GM23248 (cell line): ENCODE data around the gene TIPARP. TPM values are rescaled to one million over a fixed set of nuclear protein-coding genes. Genes with fewer than 3 reads are reported as not detected.

Experiments used
- DNase-seq: peaks from one replicate; pipeline ENCODE4 v3.0.0-alpha.2; 2015
- H2AFZ ChIP-seq: fragments of 200-600 bp; sonication (generic); 2 replicates; pipeline ENCODE4 v1.6.1; 2016; ENCODE audit warnings: antibody characterized with exemption
- H3F3A ChIP-seq: fragments of 200-600 bp; sonication (generic); 2 replicates; pipeline ENCODE4 v1.6.1; 2016; ENCODE audit warnings: mild to moderate bottlenecking, antibody characterized with exemption, mixed run types; ENCODE audit not compliant: insufficient read depth
- H3K27ac ChIP-seq: fragments of 200-600 bp; sonication (generic); 2 replicates; pipeline ENCODE4 v1.5.1; 2016; ENCODE audit warnings: mild to moderate bottlenecking
- H3K27me3 ChIP-seq: fragments of 200-600 bp; sonication (generic); replicated peaks from 2 replicates; pipeline ENCODE4 v1.6.1; 2016; ENCODE audit warnings: mild to moderate bottlenecking; ENCODE audit not compliant: insufficient read depth
- H3K36me3 ChIP-seq: fragments of 200-600 bp; sonication (generic); 2 replicates; pipeline ENCODE4 v1.6.1; 2016; ENCODE audit warnings: low read depth, mild to moderate bottlenecking
- H3K4me1 ChIP-seq: fragments of 200-600 bp; sonication (generic); 2 replicates; pipeline ENCODE4 v1.6.1; 2016; ENCODE audit warnings: mild to moderate bottlenecking; ENCODE audit not compliant: insufficient read depth
- H3K4me2 ChIP-seq: fragments of 200-600 bp; sonication (generic); one replicate; pipeline ENCODE4 v1.6.1; 2016; ENCODE audit warnings: mild to moderate bottlenecking; ENCODE audit not compliant: unreplicated experiment
- H3K4me3 ChIP-seq: fragments of 200-600 bp; sonication (generic); 2 replicates; pipeline ENCODE4 v1.5.1; 2016; ENCODE audit warnings: mild to moderate bottlenecking
- H3K79me2 ChIP-seq: fragments of 200-600 bp; sonication (generic); 2 replicates; pipeline ENCODE4 v1.6.1; 2016; ENCODE audit warnings: mild to moderate bottlenecking; ENCODE audit not compliant: insufficient read depth
- H3K9ac ChIP-seq: fragments of 200-600 bp; sonication (generic); 2 replicates; pipeline ENCODE4 v1.6.1; 2016; ENCODE audit warnings: mild to moderate bottlenecking
- H3K9me2 ChIP-seq: fragments of 200-600 bp; sonication (generic); 2 replicates; pipeline ENCODE4 v1.6.1; 2016; ENCODE audit warnings: mixed run types, mild to moderate bottlenecking, moderate library complexity; ENCODE audit not compliant: insufficient read depth
- H3K9me3 ChIP-seq: fragments of 200-600 bp; sonication (generic); one replicate; pipeline ENCODE4 v1.6.1; 2017; ENCODE audit warnings: low read depth
- H4K20me1 ChIP-seq: fragments of 200-600 bp; sonication (generic); 2 replicates; pipeline ENCODE4 v1.6.0; 2016; ENCODE audit not compliant: insufficient read depth
- EZH2 ChIP-seq: fragments of 200-600 bp; sonication (generic); IDR thresholded peaks from 2 replicates; pipeline ENCODE4 v1.6.1; 2018; ENCODE audit warnings: antibody characterized with exemption, mild to moderate bottlenecking; ENCODE audit not compliant: insufficient read depth, poor library complexity, severe bottlenecking
- EZH2phosphoT487 ChIP-seq: fragments of 200-600 bp; sonication (generic); IDR thresholded peaks from 2 replicates; pipeline ENCODE4 v1.6.1; 2018; ENCODE audit warnings: antibody characterized with exemption, moderate library complexity, mild to moderate bottlenecking, low read depth; ENCODE audit not compliant: insufficient read depth
- WGBS, 2 experiments: methylation state at CpG; one replicate each; pipeline ENCODE4 v1.1.6; 2015 to 2017; ENCODE audit warnings: low lambda C conversion rate in 2 of 2, low coverage in 1 of 2; ENCODE audit errors: missing lambda C conversion rate in 2 of 2; 5-methylcytosine and 5-hydroxymethylcytosine counted together
- in situ Hi-C: fragments of 300-500 bp; cut with MboI; formaldehyde crosslinking; loops from 2 replicates; pipeline ENCODE4 v1.15.0; 2020
- polyA plus RNA-seq: library from polyadenylated mRNA; unstranded; fragments of >200 nt; fragmentation: Nextera tagmentation; extraction: Ambion mirVana; gene quantifications from 2 replicates; pipeline ENCODE4 v1.2.1, GENCODE V29; 2016
- total RNA-seq: library from RNA; depleted of rRNA; stranded (reverse); fragments of >200 nt; shearing (Covaris generic); gene quantifications from 2 replicates; pipeline ENCODE4 v1.2.3, GENCODE V29; 2014

The TIPARP gene
- total and polyA plus RNA-seq, 2 experiments from 2014 or later: 35.1 to 89.5 TPM

- peaks cover 48% of the 10 kb centered on the region for H3K4me1 ChIP-seq
- H3K36me3 ChIP-seq: peaks cover 42% of the 10 kb centered on the region
- WGBS, 2 experiments: 52 to 54% methylated on average over 3 of the region's 3 CpGs
- peak; percentile 62 for DNase-seq
- H3K79me2 ChIP-seq: peaks cover 74% of the 10 kb centered on the region
- peaks cover 63% of the 10 kb centered on the region for H3F3A ChIP-seq
- no peaks in the 10 kb centered on the region for H3K9me3 ChIP-seq
- in situ Hi-C loops: loop anchor here (10.0 kb wide), 1 partner anchor 522 kb away; no protein-coding TSS in a partner anchor
- H3K9me2 ChIP-seq: no peaks in the 10 kb centered on the region
- peak overlapping the region; percentile 94 for H3K27ac ChIP-seq
- peak overlapping the region; percentile 85 for H3K4me2 ChIP-seq
- peaks cover 19% of the 10 kb centered on the region for H4K20me1 ChIP-seq
- no peaks in the 10 kb centered on the region for H3K27me3 ChIP-seq
- TF ChIP-seq EZH2: no peak
- TF ChIP-seq EZH2phosphoT487: no peak
- H2AFZ ChIP-seq: no peak overlapping the region
- peak overlapping the region; percentile 99 for H3K4me3 ChIP-seq
- peak overlapping the region; percentile 98 for H3K9ac ChIP-seq
These were observed 2.5 kb downstream of the TIPARP start for GRCh38 chr3:156676768-156677479.

- TF ChIP-seq EZH2 (no peak), EZH2phosphoT487 (no peak)
- peaks cover 80% of the 10 kb centered on the region for H3K79me2 ChIP-seq
- H4K20me1 ChIP-seq: peaks cover 24% of the 10 kb centered on the region
- peaks cover 54% of the 10 kb centered on the region for H3K4me1 ChIP-seq
- peak overlapping the region; percentile 85 for H3K4me2 ChIP-seq
- H3F3A ChIP-seq: peaks cover 69% of the 10 kb centered on the region
- peak; percentile 54 for DNase-seq
- H3K9me2 ChIP-seq: no peaks in the 10 kb centered on the region
- H3K27me3 ChIP-seq: no peaks in the 10 kb centered on the region
- in situ Hi-C loops: loop anchor here (10.0 kb wide), 1 partner anchor 523 kb away; no protein-coding TSS in a partner anchor
- H2AFZ ChIP-seq: no peak overlapping the region
- H3K4me3 ChIP-seq: peak overlapping the region; percentile 99
- peak overlapping the region; percentile 98 for H3K9ac ChIP-seq
- 2% methylated on average over 2 of the region's 2 CpGs for WGBS, 2 experiments
- peak overlapping the region; percentile 94 for H3K27ac ChIP-seq
- peaks cover 47% of the 10 kb centered on the region for H3K36me3 ChIP-seq
- no peaks in the 10 kb centered on the region for H3K9me3 ChIP-seq
These were observed 3.1 kb downstream of the TIPARP start for GRCh38 chr3:156677536-156677935.

GRCh38 chr3:156678197-156678596 is 3.8 kb downstream of the TIPARP start:
- Histone ChIP-seq H3K27ac (peak overlapping the region; percentile 94), H3K4me3 (peak overlapping the region; percentile 99), H3K9ac (peak overlapping the region; percentile 98), H3K9me3 (no peaks in the 10 kb centered on the region), H3K4me2 (peak overlapping the region; percentile 85), H3F3A (peaks cover 76% of the 10 kb centered on the region), H3K79me2 (peaks cover 87% of the 10 kb centered on the region), H4K20me1 (peaks cover 29% of the 10 kb centered on the region), H3K27me3 (no peaks in the 10 kb centered on the region), H3K4me1 (peaks cover 61% of the 10 kb centered on the region), H2AFZ (no peak overlapping the region), H3K36me3 (peaks cover 54% of the 10 kb centered on the region), H3K9me2 (no peaks in the 10 kb centered on the region)
- TF ChIP-seq EZH2phosphoT487 (no peak), EZH2 (no peak)
- in situ Hi-C loops: loop anchor here (10.0 kb wide), 1 partner anchor 523 kb away; no protein-coding TSS in a partner anchor
- 97 to 98% methylated on average over 2 of the region's 2 CpGs for WGBS, 2 experiments
- no peak for DNase-seq

GRCh38 chr3:156680243-156680914 is 6.0 kb downstream of the TIPARP start:
- peaks cover 100% of the 10 kb centered on the region for H3K79me2 ChIP-seq
- DNase-seq: no peak
- H4K20me1 ChIP-seq: peaks cover 36% of the 10 kb centered on the region
- in situ Hi-C loops: loop anchor here (10.0 kb wide), 1 partner anchor 404 kb away; no protein-coding TSS in a partner anchor
- H3F3A ChIP-seq: peaks cover 94% of the 10 kb centered on the region
- H3K27me3 ChIP-seq: no peaks in the 10 kb centered on the region
- H3K4me1 ChIP-seq: peaks cover 82% of the 10 kb centered on the region
- H3K9me3 ChIP-seq: no peaks in the 10 kb centered on the region
- H3K36me3 ChIP-seq: peaks cover 67% of the 10 kb centered on the region
- H2AFZ ChIP-seq: no peak overlapping the region
- TF ChIP-seq EZH2phosphoT487 (no peak), EZH2 (no peak)
- H3K9ac ChIP-seq: peak overlapping the region; percentile 98
- peak overlapping the region; percentile 94 for H3K27ac ChIP-seq
- H3K4me3 ChIP-seq: peak overlapping the region; percentile 99
- 97 to 100% methylated on average over 2 of the region's 2 CpGs for WGBS, 2 experiments
- no peaks in the 10 kb centered on the region for H3K9me2 ChIP-seq
- H3K4me2 ChIP-seq: peak overlapping the region; percentile 85
